ENCODE measurements around the gene MYH15. TPM values are rescaled to one million over a fixed set of nuclear protein-coding genes. Genes with fewer than 3 reads are reported as not detected.

Gene MYH15
- total and polyA plus RNA-seq, 2 of the 4 experiments (the other 2 are of a cell fraction), result 0.10 to 0.36 TPM

DNA sequence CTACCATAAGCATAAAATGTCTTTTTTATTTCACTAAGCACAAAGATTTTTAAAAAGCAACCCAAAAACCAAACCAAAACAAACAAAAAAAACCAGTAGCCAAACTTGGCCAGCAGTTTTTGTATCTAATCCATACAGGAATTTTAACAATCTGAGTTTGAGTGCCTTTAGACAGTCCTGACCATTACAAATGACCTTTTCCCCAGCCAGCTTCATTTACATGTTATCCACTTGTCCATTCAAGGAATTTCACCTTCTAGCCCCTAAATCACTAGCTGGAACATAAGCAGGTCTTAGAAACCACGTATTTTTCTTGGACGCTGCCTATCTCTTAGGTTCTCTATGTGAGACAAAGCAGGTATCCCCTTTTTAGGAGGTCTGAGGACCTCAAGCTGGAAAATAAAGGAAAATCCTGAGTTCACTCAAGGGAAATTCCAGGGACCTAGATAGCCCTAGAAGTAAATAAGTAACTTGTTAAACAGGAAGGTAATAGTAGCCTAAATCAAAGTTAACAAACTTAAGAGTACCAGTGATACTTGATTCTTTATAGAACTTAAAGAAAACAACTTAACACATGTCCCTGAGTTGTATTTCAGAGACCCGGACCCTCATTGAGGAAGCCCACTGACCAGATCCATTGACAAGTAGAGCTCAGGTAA, 44.6 kb upstream of the MYH15 start:
- Histone ChIP-seq H3K79me1 (ENCODE audit: low read depth in 1 of 2, low read length in 2 of 2) (no peaks in the 10 kb centered on the region; a peak in 1 of 4 replicates), H3K4me2 (ENCODE audit: low read depth, low read length) (0 out of 2 replicates have a peak overlapping the region, but pooled peaks have one; percentile 17), H3K23ac (ENCODE audit: low read depth, low read length) (no peak overlapping the region), H3K18ac (ENCODE audit: low read depth, low read length) (no peak overlapping the region), H2AK5ac (ENCODE audit: low read depth, low read length) (no peak overlapping the region), H4K20me1 (ENCODE audit: insufficient read depth, low read length) (no peaks in the 10 kb centered on the region), H3K36me3 (ENCODE audit: control insufficient read depth, insufficient read depth, low read length) (no peaks in the 10 kb centered on the region; the same call in 1 of the 2 replicates), H3K56ac (ENCODE audit: extremely low read depth, insufficient read depth, low read length) (no peak overlapping the region), H3K4me3 (ENCODE audit: insufficient read depth, low read depth, low read length) (no peak overlapping the region), H3K27me3 (ENCODE audit: control insufficient read depth, insufficient read depth, low read length) (no peaks in the 10 kb centered on the region), H4K8ac (ENCODE audit: low read depth in 2 of 2, low read length in 2 of 2) (no peak overlapping the region), H2BK15ac (ENCODE audit: low read depth, low read length) (no peak overlapping the region), H3K4ac (ENCODE audit: low read depth, low read length) (no peak overlapping the region), H2BK5ac (ENCODE audit: low read depth, low read length, poor library complexity, severe bottlenecking) (no peak overlapping the region), H2AK9ac (replicated peaks; ENCODE audit: low read depth, low read length, poor library complexity) (no peak overlapping the region), H4K91ac (ENCODE audit: insufficient read depth, low read depth, low read length) (no peak overlapping the region), H2BK120ac (ENCODE audit: low read depth, low read length) (no peak overlapping the region), H2AFZ (replicated peaks; ENCODE audit: low read length, poor library complexity) (no peak overlapping the region), H3K9me3 (ENCODE audit: control insufficient read depth, insufficient read depth, low read length) (no peaks in the 10 kb centered on the region), H2BK20ac (ENCODE audit: low read depth, low read length) (no peak overlapping the region), H3K9me1 (ENCODE audit: insufficient read depth, low read length) (no peaks in the 10 kb centered on the region), H3K14ac (replicated peaks; ENCODE audit: low read depth, low read length) (no peak overlapping the region), H3K27ac (ENCODE audit: insufficient read depth, low read length) (no peak overlapping the region), H3K9ac (ENCODE audit: low read depth, low read length) (no peak overlapping the region), H3K4me1 (ENCODE audit: control insufficient read depth, insufficient read depth, low read length) (peaks cover 4% of the 10 kb centered on the region; the same call in 1 of the 2 replicates), H4K5ac (ENCODE audit: low read depth, low read length) (no peak overlapping the region; the same call in 1 of the 2 replicates)
- ChIA-PET POLR2A (ENCODE audit: unreplicated experiment) (no interaction called here), CTCF (no interaction called here)
- ATAC-seq (ENCODE audit: low read depth) (peak; percentile 21), DNase-seq (no peak)
- dilution Hi-C loops (cut with HindIII; ENCODE audit: low sequenced_read_pairs, unreplicated experiment) (no loop called here), in situ Hi-C loops (cut with MboI; ENCODE audit: low sequenced_read_pairs) (loop anchor here (5.0 to 10.0 kb wide), 2 partner anchors 63 to 1320 kb away; no protein-coding TSS in a partner anchor), intact Hi-C loops (cut with micrococcal nuclease) (loop anchor here (5.0 to 10.0 kb wide), 4 partner anchors 390 to 1318 kb away; no protein-coding TSS in a partner anchor)
- BruUV-seq (replicated peaks), result no TSS peak
- TF ChIP-seq, protein P1, sequence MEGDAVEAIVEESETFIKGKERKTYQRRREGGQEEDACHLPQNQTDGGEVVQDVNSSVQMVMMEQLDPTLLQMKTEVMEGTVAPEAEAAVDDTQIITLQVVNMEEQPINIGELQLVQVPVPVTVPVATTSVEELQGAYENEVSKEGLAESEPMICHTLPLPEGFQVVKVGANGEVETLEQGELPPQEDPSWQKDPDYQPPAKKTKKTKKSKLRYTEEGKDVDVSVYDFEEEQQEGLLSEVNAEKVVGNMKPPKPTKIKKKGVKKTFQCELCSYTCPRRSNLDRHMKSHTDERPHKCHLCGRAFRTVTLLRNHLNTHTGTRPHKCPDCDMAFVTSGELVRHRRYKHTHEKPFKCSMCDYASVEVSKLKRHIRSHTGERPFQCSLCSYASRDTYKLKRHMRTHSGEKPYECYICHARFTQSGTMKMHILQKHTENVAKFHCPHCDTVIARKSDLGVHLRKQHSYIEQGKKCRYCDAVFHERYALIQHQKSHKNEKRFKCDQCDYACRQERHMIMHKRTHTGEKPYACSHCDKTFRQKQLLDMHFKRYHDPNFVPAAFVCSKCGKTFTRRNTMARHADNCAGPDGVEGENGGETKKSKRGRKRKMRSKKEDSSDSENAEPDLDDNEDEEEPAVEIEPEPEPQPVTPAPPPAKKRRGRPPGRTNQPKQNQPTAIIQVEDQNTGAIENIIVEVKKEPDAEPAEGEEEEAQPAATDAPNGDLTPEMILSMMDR (conservative IDR thresholded peaks at IDR 0.05; ENCODE audit: low read depth, low read length), result no peak
- TF ChIP-seq MXI1 (IDR thresholded peaks at IDR 0.05; ENCODE audit: borderline replicate concordance, low read depth, low read length) (no peak), RCOR1 (IDR thresholded peaks at IDR 0.05; ENCODE audit: insufficient replicate concordance, low read length) (no peak), FOS (IDR thresholded peaks at IDR 0.05; ENCODE audit: low read depth, low read length) (no peak), BHLHE40 (IDR thresholded peaks at IDR 0.05; ENCODE audit: low read depth, low read length) (no peak)
- TF ChIP-seq, protein P2, sequence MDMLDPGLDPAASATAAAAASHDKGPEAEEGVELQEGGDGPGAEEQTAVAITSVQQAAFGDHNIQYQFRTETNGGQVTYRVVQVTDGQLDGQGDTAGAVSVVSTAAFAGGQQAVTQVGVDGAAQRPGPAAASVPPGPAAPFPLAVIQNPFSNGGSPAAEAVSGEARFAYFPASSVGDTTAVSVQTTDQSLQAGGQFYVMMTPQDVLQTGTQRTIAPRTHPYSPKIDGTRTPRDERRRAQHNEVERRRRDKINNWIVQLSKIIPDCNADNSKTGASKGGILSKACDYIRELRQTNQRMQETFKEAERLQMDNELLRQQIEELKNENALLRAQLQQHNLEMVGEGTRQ (IDR thresholded peaks at IDR 0.05; ENCODE audit: low read depth, low read length), result no peak
- TF ChIP-seq, protein P3, sequence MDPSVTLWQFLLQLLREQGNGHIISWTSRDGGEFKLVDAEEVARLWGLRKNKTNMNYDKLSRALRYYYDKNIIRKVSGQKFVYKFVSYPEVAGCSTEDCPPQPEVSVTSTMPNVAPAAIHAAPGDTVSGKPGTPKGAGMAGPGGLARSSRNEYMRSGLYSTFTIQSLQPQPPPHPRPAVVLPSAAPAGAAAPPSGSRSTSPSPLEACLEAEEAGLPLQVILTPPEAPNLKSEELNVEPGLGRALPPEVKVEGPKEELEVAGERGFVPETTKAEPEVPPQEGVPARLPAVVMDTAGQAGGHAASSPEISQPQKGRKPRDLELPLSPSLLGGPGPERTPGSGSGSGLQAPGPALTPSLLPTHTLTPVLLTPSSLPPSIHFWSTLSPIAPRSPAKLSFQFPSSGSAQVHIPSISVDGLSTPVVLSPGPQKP (IDR thresholded peaks at IDR 0.05; ENCODE audit: borderline replicate concordance, low read depth, low read length), result no peak
- WGBS, 2 experiments (ENCODE audit: extremely low coverage in 2 of 2, insufficient read length in 1 of 2), result no CpG with 5 or more reads among the region's 3 CpGs

Measured in IMR-90 (cell line).